ENCODE data around the gene ALPG. TPM values are rescaled to one million over a fixed set of nuclear protein-coding genes. Genes with fewer than 3 reads are reported as not detected.

The ALPG gene
- total RNA-seq, 1 experiment from 2014 or later: 65.3 TPM

DNA sequence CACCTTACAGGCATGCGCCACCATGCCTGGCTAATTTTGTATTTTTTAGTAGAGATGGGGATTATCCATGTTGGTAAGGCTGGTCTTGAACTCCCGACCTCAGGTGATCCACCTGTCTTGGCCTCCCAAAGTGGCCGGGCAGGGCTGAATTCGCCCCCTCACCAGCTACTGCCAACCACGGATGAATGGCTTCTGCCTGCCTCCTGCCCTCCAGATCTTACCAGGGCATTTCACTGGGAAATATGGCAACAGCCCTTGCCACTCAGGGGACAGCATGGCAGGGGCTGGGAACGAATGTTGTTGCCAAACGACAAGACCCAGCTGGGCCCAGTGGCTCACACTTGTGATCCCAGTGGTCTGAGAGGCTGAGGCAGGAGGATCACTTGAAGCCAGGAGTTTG, 29.9 kb upstream of the ALPG start:
- ATAC-seq (no peak), DNase-seq (ENCODE audit: low read depth, low spot score) (no peak)
- Histone ChIP-seq H3K36me3 (ENCODE audit: control insufficient read depth, insufficient read depth, low read length) (no peaks in the 10 kb centered on the region), H3K9me3 (ENCODE audit: control insufficient read depth, insufficient read depth, low read depth, low read length) (no peaks in the 10 kb centered on the region), H3K4me1 (ENCODE audit: control insufficient read depth, insufficient read depth, low read length) (peaks cover under 1% of the 10 kb centered on the region), H3K27me3 (ENCODE audit: control insufficient read depth, insufficient read depth, low read length) (no peaks in the 10 kb centered on the region), H3K4me3 (ENCODE audit: low read depth in 2 of 2, low read length in 2 of 2) (no peak overlapping the region), H3K27ac (ENCODE audit: low read length) (no peak overlapping the region)
- no peak for TF ChIP-seq TCF7L2 (IDR thresholded peaks at IDR 0.05; ENCODE audit: low read depth, low read length)
- TF ChIP-seq, protein P1, sequence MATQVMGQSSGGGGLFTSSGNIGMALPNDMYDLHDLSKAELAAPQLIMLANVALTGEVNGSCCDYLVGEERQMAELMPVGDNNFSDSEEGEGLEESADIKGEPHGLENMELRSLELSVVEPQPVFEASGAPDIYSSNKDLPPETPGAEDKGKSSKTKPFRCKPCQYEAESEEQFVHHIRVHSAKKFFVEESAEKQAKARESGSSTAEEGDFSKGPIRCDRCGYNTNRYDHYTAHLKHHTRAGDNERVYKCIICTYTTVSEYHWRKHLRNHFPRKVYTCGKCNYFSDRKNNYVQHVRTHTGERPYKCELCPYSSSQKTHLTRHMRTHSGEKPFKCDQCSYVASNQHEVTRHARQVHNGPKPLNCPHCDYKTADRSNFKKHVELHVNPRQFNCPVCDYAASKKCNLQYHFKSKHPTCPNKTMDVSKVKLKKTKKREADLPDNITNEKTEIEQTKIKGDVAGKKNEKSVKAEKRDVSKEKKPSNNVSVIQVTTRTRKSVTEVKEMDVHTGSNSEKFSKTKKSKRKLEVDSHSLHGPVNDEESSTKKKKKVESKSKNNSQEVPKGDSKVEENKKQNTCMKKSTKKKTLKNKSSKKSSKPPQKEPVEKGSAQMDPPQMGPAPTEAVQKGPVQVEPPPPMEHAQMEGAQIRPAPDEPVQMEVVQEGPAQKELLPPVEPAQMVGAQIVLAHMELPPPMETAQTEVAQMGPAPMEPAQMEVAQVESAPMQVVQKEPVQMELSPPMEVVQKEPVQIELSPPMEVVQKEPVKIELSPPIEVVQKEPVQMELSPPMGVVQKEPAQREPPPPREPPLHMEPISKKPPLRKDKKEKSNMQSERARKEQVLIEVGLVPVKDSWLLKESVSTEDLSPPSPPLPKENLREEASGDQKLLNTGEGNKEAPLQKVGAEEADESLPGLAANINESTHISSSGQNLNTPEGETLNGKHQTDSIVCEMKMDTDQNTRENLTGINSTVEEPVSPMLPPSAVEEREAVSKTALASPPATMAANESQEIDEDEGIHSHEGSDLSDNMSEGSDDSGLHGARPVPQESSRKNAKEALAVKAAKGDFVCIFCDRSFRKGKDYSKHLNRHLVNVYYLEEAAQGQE (IDR thresholded peaks at IDR 0.05; ENCODE audit: insufficient read depth in 1 of 2, low read depth in 2 of 2, low read length in 1 of 2): no peak
- TF ChIP-seq POLR2AphosphoS5 (IDR thresholded peaks at IDR 0.05; ENCODE audit: low read depth, low read length): no peak
- TF ChIP-seq, protein P2, sequence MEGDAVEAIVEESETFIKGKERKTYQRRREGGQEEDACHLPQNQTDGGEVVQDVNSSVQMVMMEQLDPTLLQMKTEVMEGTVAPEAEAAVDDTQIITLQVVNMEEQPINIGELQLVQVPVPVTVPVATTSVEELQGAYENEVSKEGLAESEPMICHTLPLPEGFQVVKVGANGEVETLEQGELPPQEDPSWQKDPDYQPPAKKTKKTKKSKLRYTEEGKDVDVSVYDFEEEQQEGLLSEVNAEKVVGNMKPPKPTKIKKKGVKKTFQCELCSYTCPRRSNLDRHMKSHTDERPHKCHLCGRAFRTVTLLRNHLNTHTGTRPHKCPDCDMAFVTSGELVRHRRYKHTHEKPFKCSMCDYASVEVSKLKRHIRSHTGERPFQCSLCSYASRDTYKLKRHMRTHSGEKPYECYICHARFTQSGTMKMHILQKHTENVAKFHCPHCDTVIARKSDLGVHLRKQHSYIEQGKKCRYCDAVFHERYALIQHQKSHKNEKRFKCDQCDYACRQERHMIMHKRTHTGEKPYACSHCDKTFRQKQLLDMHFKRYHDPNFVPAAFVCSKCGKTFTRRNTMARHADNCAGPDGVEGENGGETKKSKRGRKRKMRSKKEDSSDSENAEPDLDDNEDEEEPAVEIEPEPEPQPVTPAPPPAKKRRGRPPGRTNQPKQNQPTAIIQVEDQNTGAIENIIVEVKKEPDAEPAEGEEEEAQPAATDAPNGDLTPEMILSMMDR (IDR thresholded peaks at IDR 0.05): no peak
- no peak for TF ChIP-seq SIN3A (IDR thresholded peaks at IDR 0.05; ENCODE audit: borderline replicate concordance, insufficient read depth, low read depth, low read length)
- in situ Hi-C loops (cut with HindIII; ENCODE audit: low pct_unique_long_range_greater_than_20kb, low sequenced_read_pairs) (no loop called here), intact Hi-C loops (cut with micrococcal nuclease; ENCODE audit: unreplicated experiment) (no loop called here)
- no TSS peak for BruUV-seq (replicated peaks)
- POLR2A ChIA-PET: interaction anchor here (0.7 kb wide), 1 partner anchor 410 kb away, joined by 12 read pairs; no protein-coding TSS in a partner anchor
- CTCF ChIA-PET: no interaction called here

DNA sequence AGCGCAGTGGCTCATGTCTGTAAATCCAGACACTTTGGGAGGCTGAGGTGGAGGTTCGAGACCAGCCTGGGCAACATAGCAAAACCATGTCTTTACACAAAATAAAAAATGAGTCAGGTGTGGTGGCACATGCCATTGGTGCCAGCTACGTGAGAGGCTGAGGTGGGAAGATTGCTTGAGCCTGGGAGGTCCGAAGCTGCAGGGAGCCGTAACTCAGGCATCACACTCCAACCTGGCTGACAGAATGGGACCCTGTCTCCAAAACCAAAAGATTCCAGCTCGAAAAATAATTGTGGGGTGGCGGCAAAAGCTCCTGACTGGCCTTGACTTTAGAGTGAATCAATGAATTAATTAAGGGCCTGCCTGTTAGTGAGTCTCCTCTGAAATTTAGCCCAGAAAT, 29.3 kb upstream of the ALPG start:
- no TSS peak for BruUV-seq (replicated peaks)
- POLR2A ChIA-PET: interaction anchor here (0.7 kb wide), 1 partner anchor 409 kb away, joined by 12 read pairs; no protein-coding TSS in a partner anchor
- in situ Hi-C loops (cut with HindIII; ENCODE audit: low pct_unique_long_range_greater_than_20kb, low sequenced_read_pairs): no loop called here
- Histone ChIP-seq H3K4me3 (ENCODE audit: low read depth in 2 of 2, low read length in 2 of 2) (no peak overlapping the region), H3K27ac (ENCODE audit: low read length) (no peak overlapping the region), H3K27me3 (ENCODE audit: control insufficient read depth, insufficient read depth, low read length) (no peaks in the 10 kb centered on the region), H3K36me3 (ENCODE audit: control insufficient read depth, insufficient read depth, low read length) (no peaks in the 10 kb centered on the region), H3K9me3 (ENCODE audit: control insufficient read depth, insufficient read depth, low read depth, low read length) (no peaks in the 10 kb centered on the region), H3K4me1 (ENCODE audit: control insufficient read depth, insufficient read depth, low read length) (peaks cover 5% of the 10 kb centered on the region)
- DNase-seq (ENCODE audit: low read depth, low spot score) (no peak), ATAC-seq (no peak)
- TF ChIP-seq, protein P2 (IDR thresholded peaks at IDR 0.05): no peak
- TF ChIP-seq SIN3A (IDR thresholded peaks at IDR 0.05; ENCODE audit: borderline replicate concordance, insufficient read depth, low read depth, low read length) (no peak), POLR2AphosphoS5 (IDR thresholded peaks at IDR 0.05; ENCODE audit: low read depth, low read length) (no peak), TCF7L2 (IDR thresholded peaks at IDR 0.05; ENCODE audit: low read depth, low read length) (no peak)
- TF ChIP-seq, protein P1 (IDR thresholded peaks at IDR 0.05; ENCODE audit: insufficient read depth in 1 of 2, low read depth in 2 of 2, low read length in 1 of 2): no peak
- intact Hi-C loops (cut with micrococcal nuclease; ENCODE audit: unreplicated experiment): no loop called here
- CTCF ChIA-PET: no interaction called here
